Measurements from ENCODE around the gene ANAPC5.
"Not testable (repeated sequence)": the region's sequence is repeated elsewhere in the genome, so short reads cannot be mapped to it uniquely, and the experiment has no call there.

ANAPC5 gene

DNA sequence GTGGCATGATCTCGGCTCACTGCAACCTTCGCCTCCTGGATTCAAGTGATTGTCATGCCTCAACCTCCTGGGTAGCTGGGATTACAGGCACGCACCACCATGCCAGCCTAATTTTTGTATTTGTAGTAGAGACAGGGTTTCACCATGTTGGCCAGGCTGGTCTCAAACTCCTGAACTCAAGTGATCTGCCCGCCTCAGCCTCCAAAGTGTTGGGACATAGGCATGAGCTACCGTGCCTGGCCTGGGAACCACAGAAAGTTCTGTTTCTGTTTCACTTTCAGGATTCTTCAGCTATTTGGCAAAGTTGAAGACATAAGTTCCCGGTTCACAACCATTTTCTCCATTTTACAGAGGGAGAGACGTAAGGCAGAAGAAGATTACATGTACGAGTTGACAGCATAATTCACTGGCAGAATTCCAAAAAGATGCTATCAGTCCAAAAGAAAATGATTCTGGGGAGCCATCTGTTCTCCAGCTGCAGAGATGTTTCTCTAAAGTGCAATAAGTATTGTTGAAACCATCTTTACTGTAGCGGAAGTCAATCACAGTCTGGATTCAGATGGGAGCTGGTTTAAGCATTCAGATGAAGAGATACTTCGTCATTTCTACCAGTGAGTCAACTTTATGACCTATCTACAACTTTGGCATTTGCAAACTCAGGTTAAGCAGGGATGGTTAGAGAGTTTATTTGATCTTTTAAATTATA, 39.6 kb upstream of the ANAPC5 start:
- no peak for TF ChIP-seq ZFX (IDR thresholded peaks at IDR 0.05; ENCODE audit: borderline replicate concordance)
- TF ChIP-seq, protein P1, sequence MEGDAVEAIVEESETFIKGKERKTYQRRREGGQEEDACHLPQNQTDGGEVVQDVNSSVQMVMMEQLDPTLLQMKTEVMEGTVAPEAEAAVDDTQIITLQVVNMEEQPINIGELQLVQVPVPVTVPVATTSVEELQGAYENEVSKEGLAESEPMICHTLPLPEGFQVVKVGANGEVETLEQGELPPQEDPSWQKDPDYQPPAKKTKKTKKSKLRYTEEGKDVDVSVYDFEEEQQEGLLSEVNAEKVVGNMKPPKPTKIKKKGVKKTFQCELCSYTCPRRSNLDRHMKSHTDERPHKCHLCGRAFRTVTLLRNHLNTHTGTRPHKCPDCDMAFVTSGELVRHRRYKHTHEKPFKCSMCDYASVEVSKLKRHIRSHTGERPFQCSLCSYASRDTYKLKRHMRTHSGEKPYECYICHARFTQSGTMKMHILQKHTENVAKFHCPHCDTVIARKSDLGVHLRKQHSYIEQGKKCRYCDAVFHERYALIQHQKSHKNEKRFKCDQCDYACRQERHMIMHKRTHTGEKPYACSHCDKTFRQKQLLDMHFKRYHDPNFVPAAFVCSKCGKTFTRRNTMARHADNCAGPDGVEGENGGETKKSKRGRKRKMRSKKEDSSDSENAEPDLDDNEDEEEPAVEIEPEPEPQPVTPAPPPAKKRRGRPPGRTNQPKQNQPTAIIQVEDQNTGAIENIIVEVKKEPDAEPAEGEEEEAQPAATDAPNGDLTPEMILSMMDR (IDR thresholded peaks at IDR 0.05): no peak
- H3K27ac ChIP-seq: no peak overlapping the region

DNA sequence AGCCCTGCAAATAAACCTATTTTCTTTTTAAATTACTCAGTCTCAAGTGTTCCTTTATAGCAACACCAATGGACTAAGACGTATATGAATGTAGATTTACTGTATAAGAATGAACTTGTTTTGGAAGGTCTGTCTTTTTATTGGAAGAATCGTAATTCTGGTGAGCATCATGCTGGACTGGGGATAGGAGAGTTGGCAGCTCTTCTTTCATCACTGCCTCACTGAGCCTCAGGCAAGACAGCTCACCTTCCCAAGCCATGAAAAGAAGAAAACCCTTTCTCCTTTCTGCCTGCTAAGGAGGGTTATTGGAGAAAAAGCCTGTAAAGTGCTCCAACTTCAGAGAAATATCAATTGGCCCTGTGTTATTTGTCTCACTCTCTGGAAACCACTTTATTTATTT, 38.6 kb upstream of the ANAPC5 start:
- TF ChIP-seq, protein P1 (IDR thresholded peaks at IDR 0.05): no peak
- TF ChIP-seq ZFX (IDR thresholded peaks at IDR 0.05; ENCODE audit: borderline replicate concordance): no peak
- no peak overlapping the region for H3K27ac ChIP-seq

DNA sequence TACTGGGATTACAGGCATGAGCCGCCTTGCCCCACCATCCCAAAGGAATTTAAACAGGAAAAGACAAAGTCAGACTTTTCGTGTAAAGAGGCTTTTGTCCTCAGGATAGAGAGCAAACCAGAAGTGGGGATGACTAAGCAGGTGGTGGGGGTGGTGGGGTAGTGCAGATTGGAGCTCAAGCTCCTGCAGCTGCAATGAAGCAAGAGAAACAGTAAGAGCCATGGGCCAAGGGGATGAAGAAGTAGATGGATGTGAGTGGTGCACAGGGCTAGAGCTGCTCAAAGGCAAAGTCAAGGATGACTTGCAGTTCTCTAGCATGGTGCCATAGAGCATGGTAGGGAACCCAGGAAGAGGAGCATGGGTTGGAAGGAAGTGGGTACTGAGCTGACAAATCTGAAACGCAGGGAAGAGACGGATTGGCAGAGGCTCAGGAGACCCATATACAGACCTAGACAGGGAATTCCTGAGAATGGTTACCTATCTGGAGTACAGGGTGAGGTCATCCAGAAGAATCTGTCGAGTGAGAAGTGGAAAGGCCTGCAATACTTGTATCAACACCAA, 36.3 kb upstream of the ANAPC5 start:
- H3K27ac ChIP-seq: no peak overlapping the region
- TF ChIP-seq, protein P1 (IDR thresholded peaks at IDR 0.05): no peak
- no peak for TF ChIP-seq ZFX (IDR thresholded peaks at IDR 0.05; ENCODE audit: borderline replicate concordance)

DNA sequence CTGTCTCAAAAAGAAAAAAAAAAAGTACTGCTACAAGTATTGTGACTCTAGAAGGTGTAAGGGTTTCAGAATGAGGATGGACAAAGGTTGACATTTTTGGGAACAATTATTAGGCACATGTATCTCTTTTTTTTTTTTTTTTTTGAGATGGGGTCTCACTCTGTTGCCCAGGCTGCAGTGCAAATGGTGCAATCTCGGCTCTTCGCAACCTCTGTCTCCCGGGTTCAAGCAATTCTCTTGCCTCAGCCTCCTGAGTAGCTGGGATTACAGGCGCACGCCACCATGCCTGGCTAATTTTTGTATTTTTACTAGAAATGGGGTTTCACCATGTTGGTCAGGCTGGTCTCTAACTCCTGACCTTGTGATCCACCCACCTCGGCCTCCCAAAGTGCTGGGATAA, 32.7 kb upstream of the ANAPC5 start:
- not testable (repeated sequence) for H3K27ac ChIP-seq

DNA sequence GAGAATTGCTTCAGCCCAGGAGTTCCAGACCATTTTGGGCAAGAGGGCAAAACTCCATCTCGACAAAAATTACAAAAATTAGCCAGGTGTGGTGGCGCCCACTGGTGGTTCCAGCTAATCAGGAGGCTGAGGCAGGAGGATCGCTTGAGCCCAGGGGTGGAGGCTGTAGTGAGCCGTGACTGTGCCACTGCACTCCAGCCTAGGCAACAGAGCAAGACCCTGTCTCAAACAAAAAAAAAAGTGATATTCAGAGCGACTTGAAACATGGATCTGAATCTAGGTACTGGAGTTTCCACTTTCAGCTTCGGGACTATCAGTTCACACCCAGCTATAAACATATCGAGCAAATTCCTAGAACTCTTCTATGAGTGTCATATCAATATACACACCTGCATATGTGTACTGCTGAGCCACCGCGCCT, 31.4 kb upstream of the ANAPC5 start:
- no peak overlapping the region for H3K27ac ChIP-seq
- no peak for TF ChIP-seq ZFX (IDR thresholded peaks at IDR 0.05; ENCODE audit: borderline replicate concordance)
- TF ChIP-seq, protein P1 (IDR thresholded peaks at IDR 0.05): peak; percentile 63

DNA sequence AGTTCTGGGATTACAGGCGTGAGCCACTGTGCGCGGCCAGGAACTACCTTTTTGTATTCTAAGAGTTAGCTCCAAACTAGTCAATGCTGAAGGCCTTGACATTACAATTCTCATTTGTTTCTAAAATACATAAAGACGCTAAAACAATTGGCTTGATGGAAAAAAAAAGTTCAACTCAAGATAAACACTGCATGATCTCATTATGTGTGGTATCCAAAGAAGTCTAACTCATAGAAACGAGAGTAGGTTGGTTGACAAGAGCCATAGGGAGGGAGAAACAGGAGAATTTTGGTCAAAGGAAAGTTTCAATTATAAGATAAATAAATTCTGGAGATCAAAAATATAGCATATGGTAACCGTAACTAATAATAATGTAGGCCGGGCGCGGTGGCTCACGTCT, 27.7 kb upstream of the ANAPC5 start:
- no peak for TF ChIP-seq ZFX (IDR thresholded peaks at IDR 0.05; ENCODE audit: borderline replicate concordance)
- TF ChIP-seq, protein P1 (IDR thresholded peaks at IDR 0.05): no peak
- no peak overlapping the region for H3K27ac ChIP-seq

DNA sequence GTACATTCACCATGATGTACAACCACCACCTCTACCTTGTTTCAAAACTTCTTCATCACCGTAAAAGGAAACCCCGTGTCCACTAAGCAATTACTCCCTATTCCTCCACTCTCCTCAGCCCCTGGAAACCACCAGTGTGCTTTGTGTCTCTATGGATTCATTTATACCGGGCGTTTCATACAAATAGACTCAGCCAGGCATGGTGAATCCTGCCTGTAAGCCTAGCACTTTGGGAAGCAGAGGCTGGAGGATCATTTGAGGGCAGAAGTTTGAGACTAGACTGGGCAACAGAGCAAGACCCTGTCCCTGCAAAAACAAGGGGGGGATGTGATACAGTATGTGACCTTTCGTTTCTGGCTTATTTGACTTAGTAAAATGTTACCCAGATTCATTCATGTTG, 26.5 kb upstream of the ANAPC5 start:
- H3K27ac ChIP-seq: no peak overlapping the region
- no peak for TF ChIP-seq ZFX (IDR thresholded peaks at IDR 0.05; ENCODE audit: borderline replicate concordance)
- TF ChIP-seq, protein P1 (IDR thresholded peaks at IDR 0.05): no peak
